Measurements from ENCODE around the gene LRRFIP2. TPM values are rescaled to one million over a fixed set of nuclear protein-coding genes. Genes with fewer than 3 reads are reported as not detected.

Gene LRRFIP2
- total RNA-seq, 1 experiment from 2014 or later: 40.2 TPM

DNA sequence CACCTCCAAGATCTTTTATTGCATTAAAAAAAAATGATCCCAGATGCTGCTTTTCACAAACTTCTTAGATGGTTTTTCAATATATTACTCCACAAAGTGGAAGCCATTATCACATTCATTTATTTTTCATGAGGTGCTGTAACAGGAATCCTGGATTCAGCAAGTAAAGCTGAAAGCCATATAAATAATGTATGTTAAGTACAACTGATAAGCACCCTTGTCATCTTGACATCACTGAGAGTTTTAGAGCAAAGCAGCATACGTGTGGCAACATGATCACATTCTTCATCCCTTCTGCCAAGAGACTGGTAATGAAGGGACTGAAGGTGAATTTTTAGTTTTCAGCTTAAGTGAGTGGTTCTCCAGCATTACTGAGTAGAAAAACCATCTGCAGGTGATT, 44.9 kb upstream of the LRRFIP2 start:
- H3K9me3 ChIP-seq (ENCODE audit: insufficient read depth, low read depth): no peaks in the 10 kb centered on the region
- H3K9me2 ChIP-seq (ENCODE audit: insufficient read depth): no peaks in the 10 kb centered on the region; the same call in 1 of the 2 replicates
- H3K79me2 ChIP-seq (ENCODE audit: low read depth): no peaks in the 10 kb centered on the region
- ChIA-PET CTCF (no interaction called here), POLR2A (ENCODE audit: unreplicated experiment) (no interaction called here)
- no peaks in the 10 kb centered on the region; the same call in 1 of the 2 replicates for H4K20me1 ChIP-seq (ENCODE audit: insufficient read depth)
- intact Hi-C loops (cut with micrococcal nuclease; ENCODE audit: unreplicated experiment): loop anchor here (10.0 kb wide), 1 partner anchor 164 kb away; no protein-coding TSS in a partner anchor
- no peak for TF ChIP-seq EZH2 (IDR thresholded peaks at IDR 0.05; ENCODE audit: low read depth)
- TF ChIP-seq, protein P1, sequence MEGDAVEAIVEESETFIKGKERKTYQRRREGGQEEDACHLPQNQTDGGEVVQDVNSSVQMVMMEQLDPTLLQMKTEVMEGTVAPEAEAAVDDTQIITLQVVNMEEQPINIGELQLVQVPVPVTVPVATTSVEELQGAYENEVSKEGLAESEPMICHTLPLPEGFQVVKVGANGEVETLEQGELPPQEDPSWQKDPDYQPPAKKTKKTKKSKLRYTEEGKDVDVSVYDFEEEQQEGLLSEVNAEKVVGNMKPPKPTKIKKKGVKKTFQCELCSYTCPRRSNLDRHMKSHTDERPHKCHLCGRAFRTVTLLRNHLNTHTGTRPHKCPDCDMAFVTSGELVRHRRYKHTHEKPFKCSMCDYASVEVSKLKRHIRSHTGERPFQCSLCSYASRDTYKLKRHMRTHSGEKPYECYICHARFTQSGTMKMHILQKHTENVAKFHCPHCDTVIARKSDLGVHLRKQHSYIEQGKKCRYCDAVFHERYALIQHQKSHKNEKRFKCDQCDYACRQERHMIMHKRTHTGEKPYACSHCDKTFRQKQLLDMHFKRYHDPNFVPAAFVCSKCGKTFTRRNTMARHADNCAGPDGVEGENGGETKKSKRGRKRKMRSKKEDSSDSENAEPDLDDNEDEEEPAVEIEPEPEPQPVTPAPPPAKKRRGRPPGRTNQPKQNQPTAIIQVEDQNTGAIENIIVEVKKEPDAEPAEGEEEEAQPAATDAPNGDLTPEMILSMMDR (conservative IDR thresholded peaks at IDR 0.05): no peak
- no peak overlapping the region for H3K4me3 ChIP-seq
- BruUV-seq (replicated peaks): no TSS peak
- no peak overlapping the region for H3K4me2 ChIP-seq
- H3F3A ChIP-seq (ENCODE audit: insufficient read depth, low read depth): peaks cover 28% of the 10 kb centered on the region; the same call in 1 of the 2 replicates
- no peak for DNase-seq
- H2AFZ ChIP-seq: no peak overlapping the region
- no peaks in the 10 kb centered on the region for H3K27me3 ChIP-seq (ENCODE audit: insufficient read depth, low read depth)
- H3K27ac ChIP-seq: no peak overlapping the region
- no peaks in the 10 kb centered on the region for H3K36me3 ChIP-seq (ENCODE audit: low read depth)
- peaks cover 40% of the 10 kb centered on the region for H3K4me1 ChIP-seq (replicated peaks; ENCODE audit: insufficient read depth)

DNA sequence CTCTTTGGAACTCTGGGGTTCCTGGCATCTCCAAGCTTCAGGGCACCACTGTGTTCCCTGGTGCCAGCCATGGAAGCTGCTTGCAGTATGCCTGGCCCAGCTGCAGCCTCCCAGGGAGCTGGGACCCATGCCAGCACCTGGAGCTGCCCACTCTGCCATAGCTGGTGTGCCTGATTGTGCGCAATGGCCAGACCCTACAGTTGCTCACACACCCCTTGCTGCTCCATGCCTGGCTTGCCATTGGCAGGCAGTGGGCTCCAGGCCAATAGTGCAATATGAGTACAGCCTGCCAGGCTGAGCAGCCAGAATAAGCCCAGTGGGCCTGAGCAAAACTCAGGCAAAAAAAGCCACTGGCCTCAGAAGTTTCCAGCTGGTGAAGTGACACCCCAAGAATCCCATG, 43.8 kb upstream of the LRRFIP2 start:
- peaks cover 24% of the 10 kb centered on the region; the same call in 1 of the 2 replicates for H3F3A ChIP-seq (ENCODE audit: insufficient read depth, low read depth)
- DNase-seq: no peak
- ChIA-PET POLR2A (ENCODE audit: unreplicated experiment) (no interaction called here), CTCF (interaction anchor here (0.6 kb wide), 1 partner anchor 306 kb away, joined by 3 read pairs; no protein-coding TSS in a partner anchor)
- no peak overlapping the region for H3K4me2 ChIP-seq
- no peaks in the 10 kb centered on the region for H3K79me2 ChIP-seq (ENCODE audit: low read depth)
- no TSS peak for BruUV-seq (replicated peaks)
- H3K9me2 ChIP-seq (ENCODE audit: insufficient read depth): no peaks in the 10 kb centered on the region; the same call in 1 of the 2 replicates
- peaks cover 29% of the 10 kb centered on the region for H3K4me1 ChIP-seq (replicated peaks; ENCODE audit: insufficient read depth)
- H3K36me3 ChIP-seq (ENCODE audit: low read depth): no peaks in the 10 kb centered on the region
- H2AFZ ChIP-seq: no peak overlapping the region
- intact Hi-C loops (cut with micrococcal nuclease; ENCODE audit: unreplicated experiment): loop anchor here (10.0 kb wide), 1 partner anchor 163 kb away; no protein-coding TSS in a partner anchor
- no peaks in the 10 kb centered on the region for H3K9me3 ChIP-seq (ENCODE audit: insufficient read depth, low read depth)
- TF ChIP-seq, protein P1 (conservative IDR thresholded peaks at IDR 0.05): no peak
- TF ChIP-seq EZH2 (IDR thresholded peaks at IDR 0.05; ENCODE audit: low read depth): no peak
- H3K4me3 ChIP-seq: no peak overlapping the region
- H3K27ac ChIP-seq: no peak overlapping the region
- H4K20me1 ChIP-seq (ENCODE audit: insufficient read depth): no peaks in the 10 kb centered on the region; the same call in 1 of the 2 replicates
- no peaks in the 10 kb centered on the region for H3K27me3 ChIP-seq (ENCODE audit: insufficient read depth, low read depth)

DNA sequence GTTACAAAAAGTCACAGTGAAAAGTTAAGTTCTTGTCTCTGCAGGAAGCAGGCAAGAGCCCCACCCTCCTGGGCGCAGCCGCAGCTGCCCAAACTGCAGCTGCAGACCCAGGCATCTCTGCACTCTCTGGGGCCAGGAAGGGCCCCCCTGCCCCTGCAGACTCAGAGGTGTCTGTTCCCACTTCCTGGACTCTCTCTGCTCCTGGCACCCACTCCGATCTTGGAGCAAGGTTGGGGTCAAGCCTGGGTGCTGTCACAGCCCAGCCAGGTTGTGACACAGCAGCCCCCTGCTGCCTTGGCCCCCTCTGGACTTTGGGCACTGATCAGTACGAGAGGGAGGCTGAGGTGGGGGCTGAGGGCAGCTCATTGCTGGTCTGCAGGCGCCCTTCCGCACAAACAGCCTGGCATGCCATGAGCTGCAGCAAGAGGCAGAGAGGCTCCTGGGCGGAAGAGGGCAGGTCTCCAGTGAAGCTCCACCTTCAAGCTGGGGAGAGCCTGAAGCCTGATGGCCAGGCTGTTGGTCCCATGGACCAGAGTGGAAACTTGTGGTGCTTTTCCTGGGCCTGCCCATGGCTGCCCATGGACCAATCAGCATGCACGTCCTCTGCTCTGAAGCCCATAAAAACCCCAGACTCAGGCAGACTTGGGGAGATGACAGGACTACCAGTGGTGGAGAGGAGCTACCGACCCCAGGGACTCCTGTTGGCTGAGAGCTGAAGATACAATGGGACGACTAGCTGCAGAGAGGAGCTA, 42.9 kb upstream of the LRRFIP2 start:
- Histone ChIP-seq H3K4me1 (replicated peaks; ENCODE audit: insufficient read depth) (peaks cover 20% of the 10 kb centered on the region), H3K27ac (no peak overlapping the region), H2AFZ (no peak overlapping the region), H3F3A (ENCODE audit: insufficient read depth, low read depth) (peaks cover 17% of the 10 kb centered on the region; the same call in 1 of the 2 replicates), H3K4me3 (no peak overlapping the region), H3K9me3 (ENCODE audit: insufficient read depth, low read depth) (no peaks in the 10 kb centered on the region), H4K20me1 (ENCODE audit: insufficient read depth) (no peaks in the 10 kb centered on the region; the same call in 1 of the 2 replicates), H3K36me3 (ENCODE audit: low read depth) (no peaks in the 10 kb centered on the region), H3K4me2 (no peak overlapping the region), H3K27me3 (ENCODE audit: insufficient read depth, low read depth) (no peaks in the 10 kb centered on the region), H3K9me2 (ENCODE audit: insufficient read depth) (no peaks in the 10 kb centered on the region; the same call in 1 of the 2 replicates), H3K79me2 (ENCODE audit: low read depth) (no peaks in the 10 kb centered on the region)
- CTCF ChIA-PET: interaction anchor here (0.6 kb wide), 1 partner anchor 305 kb away, joined by 3 read pairs; no protein-coding TSS in a partner anchor
- no TSS peak for BruUV-seq (replicated peaks)
- intact Hi-C loops (cut with micrococcal nuclease; ENCODE audit: unreplicated experiment): loop anchor here (10.0 kb wide), 1 partner anchor 162 kb away; no protein-coding TSS in a partner anchor
- TF ChIP-seq, protein P1 (conservative IDR thresholded peaks at IDR 0.05): no peak
- no peak for TF ChIP-seq EZH2 (IDR thresholded peaks at IDR 0.05; ENCODE audit: low read depth)
- POLR2A ChIA-PET (ENCODE audit: unreplicated experiment): no interaction called here
- no peak for DNase-seq

Data from PC-9 (cell line).